Measurements from ENCODE around the gene GSTT2B. TPM values are rescaled to one million over a fixed set of nuclear protein-coding genes. Genes with fewer than 3 reads are reported as not detected.
"Not testable (repeated sequence)": the region's sequence is repeated elsewhere in the genome, so short reads cannot be mapped to it uniquely, and the experiment has no call there.

Gene GSTT2B
- total RNA-seq, 1 donor from 2014 or later = 0.65 TPM

DNA sequence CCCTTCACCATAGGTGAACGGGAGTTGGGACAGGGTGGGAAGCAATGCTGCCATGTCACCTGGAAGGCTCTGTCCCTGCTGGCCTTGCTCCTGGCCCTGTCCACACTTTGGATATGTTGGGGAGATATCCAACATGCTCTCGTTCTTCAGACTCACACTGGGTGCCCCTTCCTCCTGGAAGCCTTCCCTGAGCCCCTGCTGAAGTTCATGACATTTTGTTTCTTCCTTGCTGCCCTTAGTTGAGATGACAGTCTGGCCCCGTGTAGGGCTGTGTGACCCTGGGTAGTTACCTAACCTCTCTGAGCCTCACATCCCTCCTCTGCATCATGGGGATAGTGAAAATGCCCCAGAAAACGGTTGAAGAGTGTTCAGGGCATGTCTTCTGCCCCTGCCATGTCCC lies 7.5 kb downstream of the GSTT2B start:
- not testable (repeated sequence) for H3K9me3 Mint-ChIP-seq; H3K27ac Mint-ChIP-seq; H3K4me1 Mint-ChIP-seq (ENCODE audit: low read depth); DNase-seq (ENCODE audit: low spot score); H3K4me3 Mint-ChIP-seq; H3K27me3 Mint-ChIP-seq (ENCODE audit: insufficient read depth); H3K36me3 Mint-ChIP-seq (ENCODE audit: low read depth)
- intact Hi-C loops (cut with micrococcal nuclease) = loop anchor here (10.0 kb wide), 1 partner anchor 329 kb away; no protein-coding TSS in a partner anchor

DNA sequence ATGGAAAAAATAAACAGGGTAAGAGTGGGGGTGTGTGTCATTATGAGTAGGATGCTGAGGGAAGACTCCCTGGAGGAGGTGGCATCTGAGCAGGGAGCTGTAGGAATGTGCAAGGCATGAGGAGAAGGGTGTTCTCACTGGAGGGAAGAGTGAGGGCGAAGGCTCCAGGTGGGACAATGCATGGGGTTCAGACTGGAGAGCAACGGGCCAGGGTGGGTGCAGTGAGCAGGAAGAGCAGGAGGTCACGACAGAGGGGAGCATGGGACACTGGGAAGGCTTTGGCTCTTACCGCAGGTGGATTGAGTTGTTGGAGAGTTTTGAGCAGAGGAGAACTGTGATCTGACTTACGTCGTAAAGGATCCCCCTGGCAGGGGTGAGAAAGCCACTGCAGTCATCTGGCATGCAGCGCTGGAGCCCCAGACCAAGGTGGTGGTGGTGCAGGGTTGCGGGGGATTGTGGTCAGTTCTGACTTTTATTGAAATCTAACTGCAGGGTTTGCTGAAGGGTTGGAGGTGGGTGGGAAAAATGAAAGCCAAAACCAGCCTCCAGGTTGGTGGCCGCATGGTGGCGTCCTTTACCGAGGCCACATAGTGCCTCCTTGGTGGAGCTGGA lies 8.1 kb downstream of the GSTT2B start:
- not testable (repeated sequence) for H3K36me3 Mint-ChIP-seq (ENCODE audit: low read depth); DNase-seq (ENCODE audit: low spot score); H3K27ac Mint-ChIP-seq; H3K9me3 Mint-ChIP-seq; H3K4me3 Mint-ChIP-seq; H3K4me1 Mint-ChIP-seq (ENCODE audit: low read depth); H3K27me3 Mint-ChIP-seq (ENCODE audit: insufficient read depth)
- intact Hi-C loops (cut with micrococcal nuclease) = loop anchor here (10.0 kb wide), 1 partner anchor 328 kb away; no protein-coding TSS in a partner anchor

DNA sequence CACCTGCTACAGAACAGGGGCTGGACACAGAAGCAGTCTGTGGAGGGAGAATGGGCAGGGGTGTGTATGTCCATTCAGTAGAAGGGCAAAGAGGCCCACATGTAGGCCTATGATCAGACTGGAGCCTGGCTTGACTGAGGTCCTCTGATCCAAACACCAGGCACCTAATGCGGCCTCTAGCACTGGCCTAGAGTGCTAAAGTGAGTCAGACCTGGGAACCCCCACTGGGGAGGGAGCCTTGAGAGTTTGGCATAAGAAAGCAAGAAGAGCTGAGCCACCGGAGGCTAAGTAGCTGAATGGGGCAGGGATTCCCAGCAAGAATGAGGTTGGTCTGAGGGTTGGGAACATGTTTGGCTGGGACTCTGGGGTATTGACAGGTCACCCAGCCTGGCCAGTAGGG lies 9.6 kb downstream of the GSTT2B start:
- not testable (repeated sequence) for DNase-seq (ENCODE audit: low spot score); H3K27ac Mint-ChIP-seq; H3K27me3 Mint-ChIP-seq (ENCODE audit: insufficient read depth); H3K4me3 Mint-ChIP-seq; H3K4me1 Mint-ChIP-seq (ENCODE audit: low read depth); H3K36me3 Mint-ChIP-seq (ENCODE audit: low read depth); H3K9me3 Mint-ChIP-seq
- intact Hi-C loops (cut with micrococcal nuclease) = loop anchor here (10.0 kb wide), 1 partner anchor 327 kb away; no protein-coding TSS in a partner anchor

DNA sequence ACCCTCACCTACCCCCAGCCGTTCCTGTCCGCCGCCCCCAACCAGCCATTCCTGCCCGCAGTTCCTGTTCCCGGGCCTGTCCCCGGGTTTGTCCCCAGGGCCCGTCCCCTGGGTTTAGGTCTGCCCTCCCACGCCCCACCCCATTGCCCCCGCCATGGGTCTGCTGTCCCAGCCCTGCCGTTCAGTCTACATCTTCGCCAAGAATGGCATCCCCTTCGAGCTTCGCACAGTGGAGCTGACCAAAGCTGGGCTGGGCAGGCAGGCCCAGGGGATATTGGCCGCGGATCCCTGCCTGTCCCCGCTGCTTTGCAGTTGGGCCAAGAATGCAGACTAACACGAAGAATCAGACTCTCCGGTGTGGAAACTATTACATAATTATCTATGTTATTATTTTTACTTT lies 11.2 kb downstream of the GSTT2B start:
- intact Hi-C loops (cut with micrococcal nuclease) = loop anchor here (10.0 kb wide), 1 partner anchor 325 kb away; no protein-coding TSS in a partner anchor
- not testable (repeated sequence) for H3K27me3 Mint-ChIP-seq (ENCODE audit: insufficient read depth); H3K9me3 Mint-ChIP-seq; H3K4me3 Mint-ChIP-seq; H3K36me3 Mint-ChIP-seq (ENCODE audit: low read depth); DNase-seq (ENCODE audit: low spot score); H3K4me1 Mint-ChIP-seq (ENCODE audit: low read depth); H3K27ac Mint-ChIP-seq

DNA sequence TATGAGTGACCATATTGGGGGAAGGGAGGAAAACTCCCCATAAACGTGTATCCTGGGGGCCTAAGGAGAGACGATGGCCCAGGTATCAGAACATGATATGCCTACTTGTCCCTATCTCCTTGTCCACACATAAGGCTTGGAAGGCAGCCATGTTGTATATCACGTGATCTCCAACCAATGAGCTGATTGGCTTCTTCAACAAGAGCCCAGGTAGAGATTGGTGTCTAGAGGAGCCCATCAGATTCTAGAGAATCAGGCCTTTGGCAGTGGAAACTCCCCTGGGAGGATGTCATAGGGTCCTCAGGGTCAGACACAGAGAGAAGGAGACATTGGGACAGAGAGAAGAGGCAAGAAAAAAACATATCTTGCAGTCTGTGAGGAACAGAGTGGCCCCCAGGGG lies 13.6 kb downstream of the GSTT2B start:
- DNase-seq (ENCODE audit: low spot score); intact Hi-C loops (cut with micrococcal nuclease); H3K9me3 Mint-ChIP-seq; H3K27ac Mint-ChIP-seq; H3K4me1 Mint-ChIP-seq (ENCODE audit: low read depth); H3K36me3 Mint-ChIP-seq (ENCODE audit: low read depth); H3K4me3 Mint-ChIP-seq: not testable (repeated sequence)
- peaks cover 17% of the 10 kb centered on the region for H3K27me3 Mint-ChIP-seq (ENCODE audit: insufficient read depth)

DNA sequence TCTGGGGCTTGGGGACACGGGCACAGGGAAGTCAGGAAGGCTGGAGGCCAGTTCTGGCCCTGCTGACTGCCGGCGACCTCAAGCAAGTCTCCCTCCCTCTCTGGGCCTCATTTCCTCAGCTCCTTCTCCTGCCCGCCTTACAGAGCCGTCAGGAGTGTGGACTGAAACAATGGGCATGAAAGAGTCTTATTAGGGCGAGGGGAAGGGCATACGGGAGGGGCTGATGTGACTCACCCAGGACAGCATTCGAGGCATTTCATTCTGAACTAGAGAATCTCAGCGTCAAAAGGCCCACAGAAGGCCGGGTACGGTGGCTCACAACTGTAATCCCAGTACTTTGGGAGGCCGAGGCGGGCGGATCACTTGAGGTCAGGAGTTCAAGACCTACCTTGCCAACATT lies 20.8 kb downstream of the GSTT2B start:
- peaks cover 15% of the 10 kb centered on the region for H3K27me3 Mint-ChIP-seq (ENCODE audit: insufficient read depth)
- H3K27ac Mint-ChIP-seq; H3K36me3 Mint-ChIP-seq (ENCODE audit: low read depth); H3K9me3 Mint-ChIP-seq; DNase-seq (ENCODE audit: low spot score); intact Hi-C loops (cut with micrococcal nuclease); H3K4me3 Mint-ChIP-seq; H3K4me1 Mint-ChIP-seq (ENCODE audit: low read depth): not testable (repeated sequence)

DNA sequence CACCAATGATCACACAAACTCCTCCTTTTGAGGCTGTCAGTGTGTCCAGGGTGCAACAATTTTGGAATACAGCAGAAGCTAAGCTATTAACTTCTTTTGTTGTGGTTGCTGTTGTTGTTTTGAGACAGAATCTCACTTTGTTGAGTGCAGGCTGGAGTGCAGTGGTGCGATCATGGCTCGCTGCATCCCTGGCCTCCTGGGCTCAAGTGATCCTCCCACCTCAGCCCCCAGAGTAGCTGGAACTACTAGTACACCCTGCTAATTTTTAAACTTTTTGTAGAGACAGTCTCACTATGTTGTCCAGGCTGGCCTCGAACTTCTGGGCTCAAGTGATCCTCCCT lies 22.0 kb downstream of the GSTT2B start:
- intact Hi-C loops (cut with micrococcal nuclease) = no loop called here
- DNase-seq (ENCODE audit: low spot score) = no peak
- Mint-ChIP-seq H3K4me3 (no peak overlapping the region), H3K36me3 (ENCODE audit: low read depth) (no peaks in the 10 kb centered on the region), H3K27me3 (ENCODE audit: insufficient read depth) (peaks cover 10% of the 10 kb centered on the region), H3K4me1 (ENCODE audit: low read depth) (no peaks in the 10 kb centered on the region), H3K27ac (no peak overlapping the region), H3K9me3 (no peaks in the 10 kb centered on the region)

DNA sequence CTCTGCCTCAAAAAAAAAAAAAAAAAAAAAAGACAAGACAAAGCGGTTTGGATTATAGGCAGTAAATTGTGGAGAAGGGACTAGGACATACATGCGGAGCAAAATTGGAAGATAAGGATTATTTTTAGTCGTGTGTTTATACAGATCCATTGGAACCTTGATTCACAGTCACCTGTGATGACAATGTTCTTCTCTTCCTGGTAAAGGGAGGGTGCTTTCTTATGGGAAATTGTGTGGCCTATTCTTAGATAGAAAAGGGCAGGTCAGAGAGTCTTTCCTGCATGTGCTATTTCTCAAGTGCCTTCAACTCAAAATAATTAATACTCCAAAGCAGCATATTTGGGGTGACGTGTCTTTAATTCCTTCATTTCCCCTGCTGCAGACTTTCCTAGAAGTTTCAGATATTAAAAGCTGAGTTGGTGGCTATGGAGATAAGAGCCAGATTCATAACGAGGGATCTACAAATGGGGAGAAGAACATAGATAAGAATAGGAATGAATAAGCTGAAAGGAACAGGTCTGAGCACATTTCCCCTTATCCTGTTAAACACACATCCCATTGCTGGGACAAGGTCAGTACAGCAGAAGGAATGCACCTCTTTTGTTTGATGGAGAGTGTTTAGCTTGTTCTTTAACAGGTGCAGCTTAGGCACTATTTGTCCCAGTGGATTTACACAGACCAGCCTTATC lies 22.5 kb downstream of the GSTT2B start:
- H3K9me3 Mint-ChIP-seq = no peaks in the 10 kb centered on the region
- H3K4me3 Mint-ChIP-seq = no peak overlapping the region
- H3K27me3 Mint-ChIP-seq (ENCODE audit: insufficient read depth) = peaks cover 10% of the 10 kb centered on the region
- no peak overlapping the region for H3K27ac Mint-ChIP-seq
- no peaks in the 10 kb centered on the region for H3K36me3 Mint-ChIP-seq (ENCODE audit: low read depth)
- intact Hi-C loops (cut with micrococcal nuclease) = no loop called here
- no peaks in the 10 kb centered on the region for H3K4me1 Mint-ChIP-seq (ENCODE audit: low read depth)
- DNase-seq (ENCODE audit: low spot score) = no peak

DNA sequence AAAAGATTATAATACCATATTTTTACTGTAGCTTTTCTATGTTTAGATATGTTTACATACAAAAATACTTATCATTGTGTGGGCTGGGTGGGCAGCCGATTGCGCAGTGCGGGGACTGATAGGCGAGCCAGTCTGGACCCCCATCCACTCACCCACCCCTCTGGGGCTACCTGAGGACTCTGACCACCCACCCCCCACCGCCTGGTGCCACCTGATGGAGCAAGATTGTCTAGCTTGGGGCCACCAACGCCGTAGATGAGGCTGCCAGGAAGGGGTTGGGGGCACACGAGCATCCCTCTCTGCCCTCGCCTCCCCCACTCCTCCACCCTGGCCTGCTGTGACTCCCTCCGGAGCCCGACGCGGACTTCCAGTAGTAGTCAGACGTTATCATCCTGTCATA lies 34.4 kb downstream of the GSTT2B start:
- Mint-ChIP-seq H3K4me1 (ENCODE audit: low read depth) (no peaks in the 10 kb centered on the region), H3K27me3 (ENCODE audit: insufficient read depth) (peaks cover 5% of the 10 kb centered on the region), H3K27ac (no peak overlapping the region), H3K4me3 (no peak overlapping the region), H3K9me3 (peaks cover 27% of the 10 kb centered on the region), H3K36me3 (ENCODE audit: low read depth) (peaks cover 2% of the 10 kb centered on the region)
- no peak for DNase-seq (ENCODE audit: low spot score)
- intact Hi-C loops (cut with micrococcal nuclease) = no loop called here

DNA sequence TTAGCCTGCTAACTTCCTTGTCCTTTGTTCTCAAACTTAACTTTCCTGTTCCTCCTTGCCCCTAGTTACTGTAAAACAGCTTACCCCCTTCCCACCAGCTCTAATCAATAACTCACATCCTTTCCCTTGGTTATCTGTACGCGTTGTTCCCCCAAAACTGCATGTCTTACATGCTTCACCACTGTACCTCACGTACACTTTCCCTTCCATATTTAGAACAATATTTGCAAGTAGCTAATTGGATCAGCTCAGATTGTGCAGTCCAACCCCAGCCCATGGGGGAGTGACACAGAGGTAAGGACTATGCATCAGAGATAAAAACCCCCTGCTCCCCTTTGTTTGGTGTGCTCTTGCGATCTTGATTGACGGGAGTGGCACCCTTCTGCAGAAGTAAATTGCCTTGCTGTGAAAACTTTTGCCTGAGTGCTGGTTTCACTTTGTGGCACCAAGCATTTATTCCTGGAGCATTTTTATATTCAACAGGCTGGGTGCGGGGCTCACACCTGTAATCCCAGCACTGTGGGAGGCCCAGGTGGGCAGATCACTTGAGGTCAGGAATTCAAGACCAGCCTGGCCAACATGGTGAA lies 35.9 kb downstream of the GSTT2B start:
- Mint-ChIP-seq H3K27me3 (ENCODE audit: insufficient read depth) (peaks cover 5% of the 10 kb centered on the region), H3K4me3 (no peak overlapping the region), H3K36me3 (ENCODE audit: low read depth) (peaks cover 2% of the 10 kb centered on the region), H3K4me1 (ENCODE audit: low read depth) (no peaks in the 10 kb centered on the region), H3K27ac (no peak overlapping the region), H3K9me3 (peaks cover 21% of the 10 kb centered on the region)
- DNase-seq (ENCODE audit: low spot score) = no peak
- intact Hi-C loops (cut with micrococcal nuclease) = no loop called here

DNA sequence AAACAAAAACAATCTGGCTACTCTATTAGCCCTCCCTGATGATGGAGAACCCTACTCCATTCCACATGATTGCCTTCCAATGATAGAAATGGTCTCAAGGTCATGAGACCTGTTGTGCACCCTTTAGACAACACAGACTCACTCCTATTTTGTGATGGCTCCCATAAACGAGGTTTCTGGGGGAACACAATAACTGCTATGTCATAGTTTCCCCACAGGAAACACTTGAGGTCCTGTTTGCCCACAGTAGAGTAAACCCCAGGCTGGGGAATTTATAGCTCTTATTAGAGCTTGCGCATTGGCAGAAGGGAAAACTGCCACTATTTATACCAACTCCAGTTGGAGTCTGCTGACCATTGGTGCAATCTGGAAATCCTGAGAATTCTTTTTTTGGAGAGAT lies 38.1 kb downstream of the GSTT2B start:
- Mint-ChIP-seq H3K27ac (no peak overlapping the region), H3K36me3 (ENCODE audit: low read depth) (peaks cover 2% of the 10 kb centered on the region), H3K27me3 (ENCODE audit: insufficient read depth) (peaks cover 3% of the 10 kb centered on the region), H3K4me3 (no peak overlapping the region), H3K4me1 (ENCODE audit: low read depth) (no peaks in the 10 kb centered on the region), H3K9me3 (peaks cover 21% of the 10 kb centered on the region)
- intact Hi-C loops (cut with micrococcal nuclease) = no loop called here
- no peak for DNase-seq (ENCODE audit: low spot score)

DNA sequence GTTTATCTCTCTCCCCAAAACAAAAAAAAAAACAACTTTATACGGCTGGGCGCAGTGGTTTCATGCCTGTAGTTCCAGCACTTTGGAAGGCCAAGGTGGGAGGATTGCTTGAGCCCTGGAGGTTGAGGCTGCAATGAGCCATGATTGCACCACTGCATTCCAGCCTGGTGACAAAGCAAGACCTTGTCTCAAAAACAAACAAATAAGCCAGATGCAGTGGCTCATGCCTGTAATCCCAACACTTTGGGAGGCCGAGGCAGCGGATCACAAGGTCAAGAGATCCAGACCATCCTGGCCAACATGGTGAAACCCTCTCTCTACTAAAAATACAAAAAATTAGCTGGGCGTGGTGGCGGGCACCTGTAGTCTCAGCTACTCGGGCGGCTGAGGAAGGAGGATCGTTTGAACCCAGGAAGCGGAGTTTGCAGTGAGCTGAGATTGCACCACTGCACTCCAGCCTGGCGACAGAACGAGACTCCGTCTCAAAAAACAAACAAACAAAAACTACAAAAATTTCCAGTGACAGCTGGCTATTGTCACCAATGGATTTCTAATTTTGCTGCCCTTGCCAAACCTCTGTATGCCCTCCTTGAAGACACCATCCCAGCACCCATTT lies 39.3 kb downstream of the GSTT2B start:
- H3K9me3 Mint-ChIP-seq = peaks cover 21% of the 10 kb centered on the region
- H3K27me3 Mint-ChIP-seq (ENCODE audit: insufficient read depth); intact Hi-C loops (cut with micrococcal nuclease); H3K36me3 Mint-ChIP-seq (ENCODE audit: low read depth); H3K4me1 Mint-ChIP-seq (ENCODE audit: low read depth); H3K27ac Mint-ChIP-seq; DNase-seq (ENCODE audit: low spot score); H3K4me3 Mint-ChIP-seq: not testable (repeated sequence)

DNA sequence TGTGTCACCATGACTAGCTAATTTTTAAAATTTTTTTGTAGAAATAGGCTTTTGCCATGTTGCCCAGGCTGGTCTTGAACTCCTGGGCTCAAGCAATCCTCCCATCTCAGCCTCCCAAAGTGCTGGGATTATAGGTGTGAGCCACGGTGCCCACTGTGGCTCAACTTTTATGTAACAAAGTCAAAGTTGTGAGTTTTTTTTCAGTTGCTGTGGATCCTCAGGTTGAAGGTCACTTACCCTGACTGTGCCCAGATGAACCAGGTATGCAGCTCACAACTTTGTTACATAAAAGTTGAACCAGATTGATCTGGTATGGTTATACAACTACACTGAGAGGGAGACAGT lies 40.8 kb downstream of the GSTT2B start:
- H3K9me3 Mint-ChIP-seq = peaks cover 12% of the 10 kb centered on the region
- H3K36me3 Mint-ChIP-seq (ENCODE audit: low read depth); intact Hi-C loops (cut with micrococcal nuclease); H3K4me1 Mint-ChIP-seq (ENCODE audit: low read depth); H3K27ac Mint-ChIP-seq; DNase-seq (ENCODE audit: low spot score); H3K27me3 Mint-ChIP-seq (ENCODE audit: insufficient read depth); H3K4me3 Mint-ChIP-seq: not testable (repeated sequence)
